MM.1S (cell line): Measurements from ENCODE around the gene TBRG4.

Experiments
- EZH2 ChIP-seq: fragments of 300-600 bp; sonication (generic); optimal IDR thresholded peaks from 2 replicates; pipeline ENCODE3; 2017; ENCODE audit warnings: low read depth, mild to moderate bottlenecking, antibody characterized with exemption, low read length, mixed read lengths
- TF ChIP-seq, protein P1 (sequence below): fragments of 300-600 bp; sonication (generic); IDR thresholded peaks from 2 replicates; pipeline ENCODE4 v1.5.1; 2016; ENCODE audit warnings: antibody characterized with exemption, low read length, mixed read lengths

DNA sequence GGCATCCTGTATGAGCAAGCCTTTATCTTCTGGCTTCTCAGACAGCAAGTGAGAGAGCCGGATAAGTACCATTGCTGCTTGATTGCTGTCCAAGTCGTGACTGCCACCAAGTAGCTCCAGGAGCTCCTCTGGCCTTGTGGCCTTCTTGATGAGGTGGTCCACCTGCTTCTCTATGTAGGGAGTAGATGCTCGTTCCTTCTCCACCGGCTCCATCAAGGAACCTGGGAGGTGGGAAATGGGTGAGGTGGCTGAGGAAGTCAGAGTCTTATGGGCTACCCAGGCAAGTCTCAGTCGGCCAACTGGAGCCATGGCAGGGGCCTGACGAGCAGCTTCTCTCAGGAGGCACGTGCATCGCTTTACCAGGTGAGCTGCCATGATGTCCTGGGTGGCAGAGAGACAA, 2.6 kb downstream of the TBRG4 start:
- TF ChIP-seq, protein P1, sequence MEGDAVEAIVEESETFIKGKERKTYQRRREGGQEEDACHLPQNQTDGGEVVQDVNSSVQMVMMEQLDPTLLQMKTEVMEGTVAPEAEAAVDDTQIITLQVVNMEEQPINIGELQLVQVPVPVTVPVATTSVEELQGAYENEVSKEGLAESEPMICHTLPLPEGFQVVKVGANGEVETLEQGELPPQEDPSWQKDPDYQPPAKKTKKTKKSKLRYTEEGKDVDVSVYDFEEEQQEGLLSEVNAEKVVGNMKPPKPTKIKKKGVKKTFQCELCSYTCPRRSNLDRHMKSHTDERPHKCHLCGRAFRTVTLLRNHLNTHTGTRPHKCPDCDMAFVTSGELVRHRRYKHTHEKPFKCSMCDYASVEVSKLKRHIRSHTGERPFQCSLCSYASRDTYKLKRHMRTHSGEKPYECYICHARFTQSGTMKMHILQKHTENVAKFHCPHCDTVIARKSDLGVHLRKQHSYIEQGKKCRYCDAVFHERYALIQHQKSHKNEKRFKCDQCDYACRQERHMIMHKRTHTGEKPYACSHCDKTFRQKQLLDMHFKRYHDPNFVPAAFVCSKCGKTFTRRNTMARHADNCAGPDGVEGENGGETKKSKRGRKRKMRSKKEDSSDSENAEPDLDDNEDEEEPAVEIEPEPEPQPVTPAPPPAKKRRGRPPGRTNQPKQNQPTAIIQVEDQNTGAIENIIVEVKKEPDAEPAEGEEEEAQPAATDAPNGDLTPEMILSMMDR: no peak
- no peak for TF ChIP-seq EZH2
